Fibroblast of villous mesenchyme (primary cell): ENCODE results near the gene SLC35E1. TPM values are rescaled to one million over a fixed set of nuclear protein-coding genes. Genes with fewer than 3 reads are reported as not detected.

Source experiments
- DNase-seq: peaks from one replicate; pipeline ENCODE4 v3.0.0-alpha.2; 2010; ENCODE audit warnings: low read depth
- H3K4me3 ChIP-seq: 2 replicates; pipeline ENCODE4 v1.5.1; 2011; ENCODE audit warnings: low read depth, mild to moderate bottlenecking, low read length
- CTCF ChIP-seq: IDR thresholded peaks from 2 replicates; pipeline ENCODE4 v1.5.1; 2012; ENCODE audit warnings: low read depth, mild to moderate bottlenecking, low read length; ENCODE audit not compliant: insufficient read depth
- total RNA-seq: library from RNA; depleted of rRNA; stranded (reverse); fragments of >200 nt; gene quantifications from 2 replicates; pipeline ENCODE4 v1.2.3, GENCODE V29; 2012

The SLC35E1 gene
- total RNA-seq, 1 donor = 46.2 TPM

GRCh38 chr19:16575861-16576689, 3.9 kb upstream of the SLC35E1 start:
- no peak for TF ChIP-seq CTCF
- DNase-seq = no peak
- no peak overlapping the region for H3K4me3 ChIP-seq

DNA sequence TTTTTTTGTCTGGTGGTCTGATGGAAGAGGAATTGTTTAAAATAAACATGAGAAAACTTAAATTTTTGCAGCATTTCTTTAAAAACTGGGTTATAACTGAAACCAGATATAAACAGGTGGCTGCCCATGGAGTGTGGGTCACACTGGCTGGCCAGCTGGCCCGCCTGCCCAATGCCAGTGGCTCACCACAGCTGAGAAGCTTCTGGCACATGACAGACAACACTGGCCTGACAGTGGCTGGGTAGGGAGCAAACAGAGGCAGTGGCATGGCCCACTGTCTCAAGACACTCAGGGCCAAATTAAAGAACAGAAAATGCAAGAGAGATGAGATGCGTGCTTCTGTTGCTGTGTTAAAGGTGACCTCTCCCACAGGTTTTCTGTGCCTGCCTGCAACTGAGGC, 3.1 kb upstream of the SLC35E1 start:
- H3K4me3 ChIP-seq = no peak overlapping the region
- TF ChIP-seq CTCF = no peak
- no peak for DNase-seq

DNA sequence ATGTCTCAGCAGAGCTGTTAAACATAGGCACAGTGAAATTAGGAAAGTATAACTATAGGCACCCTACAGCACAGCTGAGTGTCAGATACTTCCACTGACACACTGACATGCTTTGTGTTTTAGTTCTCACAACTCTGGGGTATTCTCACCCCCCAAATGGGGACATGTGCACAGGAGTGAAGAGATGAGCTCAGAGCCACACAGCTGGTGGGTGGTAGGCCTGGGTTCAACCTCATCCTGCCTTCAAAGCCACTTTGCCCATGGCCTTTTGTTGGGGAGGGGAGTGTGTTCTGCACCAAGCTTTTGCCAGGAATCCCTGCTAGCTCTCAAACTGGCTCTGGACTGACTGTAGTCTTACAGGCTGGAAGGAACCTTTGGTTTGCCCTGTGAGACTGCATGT, 1.7 kb upstream of the SLC35E1 start:
- no peak for DNase-seq

DNA sequence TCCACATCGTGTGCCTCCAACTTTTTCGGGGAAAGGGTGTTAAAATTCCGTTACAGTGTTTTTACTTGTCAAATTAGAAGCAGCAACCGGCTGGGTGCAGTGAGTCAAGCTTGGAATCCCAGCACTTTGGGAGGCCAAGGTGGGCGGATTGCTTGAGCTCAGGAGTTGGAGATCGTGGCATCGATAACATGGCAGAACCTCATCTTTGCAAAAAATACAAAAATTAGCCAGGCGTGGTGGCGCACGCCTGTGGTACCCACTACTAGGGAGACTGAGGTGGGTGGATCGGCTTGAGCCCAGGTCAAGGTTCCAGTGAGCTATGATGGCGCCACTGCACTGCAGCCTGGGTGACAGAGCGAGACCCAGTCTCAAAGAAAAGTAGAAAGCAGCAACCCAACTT, 1.1 kb upstream of the SLC35E1 start:
- no peak for TF ChIP-seq CTCF
- no peak for DNase-seq
- peak overlapping the region; percentile 96 for H3K4me3 ChIP-seq

More for the DNA sequence above, 1.7 kb upstream of the SLC35E1 start:
- no peak overlapping the region for H3K4me3 ChIP-seq
- no peak for TF ChIP-seq CTCF

DNA sequence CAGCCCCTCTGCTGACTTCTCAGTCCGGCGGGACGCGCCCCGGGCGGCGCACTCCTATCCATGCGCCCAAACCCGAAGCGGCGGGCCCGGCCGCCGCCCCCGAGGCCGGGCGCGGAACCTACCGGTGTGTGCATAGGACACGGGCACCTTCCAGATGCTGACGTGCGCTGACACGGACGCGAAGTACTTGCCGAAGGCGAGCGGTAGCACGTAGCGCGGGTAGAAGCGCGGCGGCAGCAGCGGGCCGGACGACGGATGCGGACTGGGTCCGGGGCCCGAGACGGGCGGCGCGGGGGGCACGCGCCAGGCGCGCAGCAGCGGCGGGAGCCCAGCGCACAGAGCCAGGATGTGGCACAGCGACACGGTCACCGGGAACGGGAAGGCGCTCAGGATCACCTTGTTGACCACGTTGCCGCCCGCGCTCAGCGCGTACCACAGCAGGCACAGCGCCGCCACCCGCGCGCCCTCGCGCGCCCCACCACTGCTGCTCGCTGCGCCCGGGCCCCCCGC, 338 bp downstream of the SLC35E1 start:
- peak; percentile 42 for DNase-seq
- H3K4me3 ChIP-seq = peak overlapping the region; percentile 70
- no peak for TF ChIP-seq CTCF

- H3K4me3 ChIP-seq = peak overlapping the region; percentile 70
- TF ChIP-seq CTCF = no peak
- peak; percentile 42 for DNase-seq
Observed at GRCh38 chr19:16571283-16571682, 932 bp downstream of the SLC35E1 start.
